ENCODE results near the gene XPO4. TPM values are rescaled to one million over a fixed set of nuclear protein-coding genes. Genes with fewer than 3 reads are reported as not detected.
A peak's percentile ranks its signal among the peaks of the same experiment; 100 is the strongest.
"Not testable (repeated sequence)": the region's sequence is repeated elsewhere in the genome, so short reads cannot be mapped to it uniquely, and the experiment has no call there.

Gene XPO4
- total and polyA plus RNA-seq, 11 donors = 4.8 to 53.7 (median 25.6) TPM

DNA sequence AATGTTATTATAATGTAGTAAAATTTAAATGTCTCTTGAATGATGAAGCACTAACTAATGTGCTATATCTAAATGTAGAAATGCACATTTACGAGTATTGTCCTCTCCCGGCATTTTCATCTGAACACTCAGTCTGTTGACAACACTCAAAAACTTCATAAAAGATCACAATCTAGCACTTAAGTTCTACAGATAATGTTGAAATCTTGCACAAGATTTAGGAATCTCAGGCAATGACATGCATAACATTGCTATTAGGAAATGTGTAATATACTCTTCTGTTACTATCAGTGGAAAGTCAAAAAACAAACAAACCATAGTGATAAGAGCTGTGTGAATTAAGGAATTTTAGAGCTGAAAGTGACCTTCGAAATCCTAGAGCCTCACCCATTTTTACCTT is 37.5 kb upstream of the XPO4 start:
- no peak for TF ChIP-seq POLR2A (IDR thresholded peaks at IDR 0.05)
- TF ChIP-seq CTCF (IDR thresholded peaks at IDR 0.05) = no peak
- H3K27me3 ChIP-seq = peaks cover 0 to 3% (median 0%) of the 10 kb centered on the region in 9 donors
- 73 to 85% (median 78%) methylated on average over 3 of the region's 3 CpGs for WGBS, 4 donors

DNA sequence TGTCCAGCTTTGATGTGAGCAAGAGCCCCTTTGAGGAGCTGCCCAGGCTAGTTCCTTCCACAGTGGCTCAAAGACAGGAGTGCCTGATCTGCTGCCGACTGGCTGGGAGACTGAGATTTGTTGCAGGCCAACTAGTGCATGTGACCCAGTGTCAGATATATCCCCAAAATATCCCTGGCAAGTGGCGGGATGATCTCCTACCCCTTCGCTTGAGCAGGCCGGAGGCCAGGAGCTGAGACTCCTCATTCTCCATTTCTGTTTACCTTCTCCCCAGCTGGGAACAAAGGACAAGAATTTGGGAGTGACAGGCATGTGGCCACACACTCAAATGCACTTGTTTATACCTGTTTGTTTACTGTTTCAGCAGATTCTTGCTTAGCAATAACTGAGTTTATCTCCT is 37.1 kb upstream of the XPO4 start:
- DNase-seq = peak in 4 of 5 donors; percentile 41 to 65 (median 48)
- intact Hi-C loops (cut with DNase I) = loop anchor here in 9 of 10 donors (5.0 to 10.0 kb wide), 11 partner anchors 115 to 545 kb away; partner anchors contain the start of genes LATS2 (in 6 of the 9), MRPL57 (in 4 of the 9) and SKA3 (in 4 of the 9)
- Histone ChIP-seq H3K9me3 (no peaks in the 10 kb centered on the region), H3K4me3 (no peak overlapping the region), H3K36me3 (no peaks in the 10 kb centered on the region), H3K4me1 (peaks cover 0 to 13% (median 8%) of the 10 kb centered on the region in 12 donors), H3K27ac (peak overlapping the region in 9 of 12 donors; percentile 22 to 78 (median 45)), H3K27me3 (no peaks in the 10 kb centered on the region)
- WGBS, 4 donors = 25 to 41% (median 33%) methylated on average over 4 of the region's 4 CpGs
- no peak for TF ChIP-seq POLR2A (IDR thresholded peaks at IDR 0.05)
- peak; percentile 70 to 83 (median 76) for ATAC-seq

More for the DNA sequence above, 37.5 kb upstream of the XPO4 start:
- Histone ChIP-seq H3K4me1 (peaks cover 0 to 13% (median 8%) of the 10 kb centered on the region in 12 donors), H3K4me3 (no peak overlapping the region), H3K9me3 (no peaks in the 10 kb centered on the region), H3K36me3 (no peaks in the 10 kb centered on the region), H3K27ac (peak overlapping the region in 8 of 12 donors; percentile 22 to 78 (median 44))
- DNase-seq (no peak), ATAC-seq (no peak)
- intact Hi-C loops (cut with DNase I) = loop anchor here in 9 of 10 donors (5.0 to 10.0 kb wide), 11 partner anchors 115 to 545 kb away; partner anchors contain the start of genes LATS2 (in 6 of the 9), MRPL57 (in 4 of the 9) and SKA3 (in 4 of the 9)

DNA sequence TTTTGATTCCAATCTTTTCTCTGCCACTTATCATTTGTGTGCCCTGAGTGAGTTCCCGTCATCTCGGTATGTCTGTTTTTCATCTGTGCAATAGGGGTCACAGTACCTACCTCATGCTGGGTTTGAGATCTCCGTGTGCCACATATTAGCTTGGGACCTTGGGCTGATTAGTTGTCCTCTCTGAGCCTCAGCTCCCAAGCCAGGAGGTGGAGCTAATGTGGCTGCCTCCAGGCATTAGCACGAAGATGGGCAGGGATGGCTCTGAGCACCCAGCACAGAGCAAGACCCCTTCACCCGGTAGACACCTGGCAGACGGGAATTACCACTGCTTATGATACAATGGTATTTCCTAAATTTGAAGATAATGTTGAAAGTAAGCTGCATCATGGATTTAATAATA is 35.8 kb upstream of the XPO4 start:
- Histone ChIP-seq H3K9me3 (no peaks in the 10 kb centered on the region), H3K27ac (no peak overlapping the region), H3K4me1 (peaks cover 0 to 13% (median 2%) of the 10 kb centered on the region in 12 donors), H3K27me3 (no peaks in the 10 kb centered on the region), H3K36me3 (no peaks in the 10 kb centered on the region), H3K4me3 (no peak overlapping the region)
- TF ChIP-seq POLR2A (IDR thresholded peaks at IDR 0.05) = no peak
- TF ChIP-seq CTCF (IDR thresholded peaks at IDR 0.05) = no peak
- ATAC-seq (peak in 3 of 4 donors; percentile 18 to 42 (median 26)), DNase-seq (no peak)
- intact Hi-C loops (cut with DNase I) = no loop called here
- WGBS, 4 donors = 60 to 74% (median 71%) methylated on average over 6 of the region's 6 CpGs

GRCh38 chr13:20927596-20928257 is 25.2 kb upstream of the XPO4 start:
- Histone ChIP-seq H3K27ac (no peak overlapping the region), H3K36me3 (no peaks in the 10 kb centered on the region), H3K4me1 (no peaks in the 10 kb centered on the region), H3K9me3 (no peaks in the 10 kb centered on the region), H3K27me3 (no peaks in the 10 kb centered on the region), H3K4me3 (no peak overlapping the region)
- 70 to 75% (median 73%) methylated on average over 4 of the region's 4 CpGs for WGBS, 4 donors
- intact Hi-C loops (cut with DNase I) = loop anchor here in 9 of 10 donors (5.0 to 10.0 kb wide), 8 partner anchors 215 to 745 kb away; partner anchors contain the start of gene GJB2 (in 1 of the 9)
- TF ChIP-seq POLR2A (IDR thresholded peaks at IDR 0.05) (no peak), CTCF (IDR thresholded peaks at IDR 0.05) (no peak)
- ATAC-seq (no peak), DNase-seq (no peak)

GRCh38 chr13:20925395-20925790 is 22.8 kb upstream of the XPO4 start:
- not testable (repeated sequence) for DNase-seq, H3K4me1 ChIP-seq, H3K4me3 ChIP-seq, H3K27ac ChIP-seq, H3K9me3 ChIP-seq, H3K27me3 ChIP-seq, H3K36me3 ChIP-seq, ATAC-seq
- 68 to 87% (median 74%) methylated on average over 13 of the region's 13 CpGs for WGBS, 4 donors
- intact Hi-C loops (cut with DNase I) = loop anchor here (1.0 to 10.0 kb wide), 11 partner anchors 213 to 743 kb away; partner anchors contain the start of gene GJB2 (in 1 of the 10)

Measured in heart left ventricle (tissue), 16 donors.